Ectodermal cell (in vitro differentiated cells): Measurements from ENCODE around the gene AHRR.

Experiments
- H3K27ac ChIP-seq: 2 replicates; pipeline ENCODE4 v1.7.0; 2013; ENCODE audit warnings: mild to moderate bottlenecking, low read depth, low read length; ENCODE audit not compliant: insufficient read depth, poor library complexity, severe bottlenecking
- H3K27me3 ChIP-seq: 2 replicates; pipeline ENCODE4 v1.7.0; 2013; ENCODE audit warnings: mild to moderate bottlenecking, low read length; ENCODE audit not compliant: insufficient read depth, control insufficient read depth, poor library complexity, severe bottlenecking
- H3K36me3 ChIP-seq: one replicate; pipeline ENCODE4 v1.7.0; 2013; ENCODE audit warnings: low read length; ENCODE audit not compliant: control insufficient read depth, insufficient read depth
- H3K4me1 ChIP-seq: one replicate; pipeline ENCODE4 v1.7.0; 2013; ENCODE audit warnings: low read length; ENCODE audit not compliant: control insufficient read depth, insufficient read depth
- H3K4me3 ChIP-seq: 2 replicates; pipeline ENCODE4 v1.7.0; 2013; ENCODE audit warnings: low read depth, low read length, control low read depth; ENCODE audit not compliant: insufficient read depth
- H3K9me3 ChIP-seq: 2 replicates; pipeline ENCODE4 v1.7.0; 2013; ENCODE audit warnings: mild to moderate bottlenecking, low read length, moderate library complexity; ENCODE audit not compliant: control insufficient read depth
- WGBS, 2 experiments: methylation state at CpG; one replicate each; pipeline ENCODE4 v1.1.7; 2013; ENCODE audit warnings: missing lambda C conversion rate in 2 of 2; 5-methylcytosine and 5-hydroxymethylcytosine counted together

AHRR gene

GRCh38 chr5:447501-447900, 126.0 kb downstream of the AHRR start:
- Histone ChIP-seq H3K27ac (no peak overlapping the region), H3K27me3 (no peaks in the 10 kb centered on the region), H3K36me3 (peaks cover 33% of the 10 kb centered on the region), H3K9me3 (no peaks in the 10 kb centered on the region), H3K4me3 (no peak overlapping the region), H3K4me1 (peaks cover 7% of the 10 kb centered on the region)
- 95 to 97% methylated on average over 21 of the region's 21 CpGs for WGBS, 2 experiments

- Histone ChIP-seq H3K4me1 (peaks cover 7% of the 10 kb centered on the region), H3K27me3 (no peaks in the 10 kb centered on the region), H3K36me3 (peaks cover 39% of the 10 kb centered on the region), H3K4me3 (no peak overlapping the region), H3K27ac (no peak overlapping the region), H3K9me3 (no peaks in the 10 kb centered on the region)
- WGBS, 2 experiments: 94 to 95% methylated on average over 21 of the region's 21 CpGs
These were observed 126.7 kb downstream of the AHRR start for GRCh38 chr5:448061-448765.

GRCh38 chr5:448766-449090, 127.2 kb downstream of the AHRR start:
- H3K27ac ChIP-seq: no peak overlapping the region
- 95 to 96% methylated on average over 12 of the region's 12 CpGs for WGBS, 2 experiments
- H3K36me3 ChIP-seq: peaks cover 44% of the 10 kb centered on the region

GRCh38 chr5:449151-449550, 127.6 kb downstream of the AHRR start:
- Histone ChIP-seq H3K27ac (no peak overlapping the region), H3K36me3 (peaks cover 48% of the 10 kb centered on the region), H3K4me1 (peaks cover 1% of the 10 kb centered on the region), H3K9me3 (no peaks in the 10 kb centered on the region), H3K4me3 (no peak overlapping the region), H3K27me3 (no peaks in the 10 kb centered on the region)
- 90 to 99% methylated on average over 5 of the region's 5 CpGs for WGBS, 2 experiments

More at GRCh38 chr5:448766-449090, 127.2 kb downstream of the AHRR start:
- H3K9me3 ChIP-seq: no peaks in the 10 kb centered on the region
- no peaks in the 10 kb centered on the region for H3K27me3 ChIP-seq
- no peak overlapping the region for H3K4me3 ChIP-seq
- peaks cover 5% of the 10 kb centered on the region for H3K4me1 ChIP-seq

GRCh38 chr5:451587-452458, 130.3 kb downstream of the AHRR start:
- 83% methylated on average over 5 of the region's 5 CpGs for WGBS, 2 experiments
- Histone ChIP-seq H3K36me3 (peaks cover 43% of the 10 kb centered on the region), H3K4me3 (no peak overlapping the region)

GRCh38 chr5:452978-453710, 131.6 kb downstream of the AHRR start:
- Histone ChIP-seq H3K36me3 (peaks cover 38% of the 10 kb centered on the region), H3K9me3 (no peaks in the 10 kb centered on the region), H3K4me1 (no peaks in the 10 kb centered on the region), H3K4me3 (no peak overlapping the region), H3K27ac (no peak overlapping the region), H3K27me3 (no peaks in the 10 kb centered on the region)
- WGBS, 2 experiments: 96 to 98% methylated on average over 17 of the region's 17 CpGs

More at GRCh38 chr5:451587-452458, 130.3 kb downstream of the AHRR start:
- Histone ChIP-seq H3K27me3 (no peaks in the 10 kb centered on the region), H3K9me3 (no peaks in the 10 kb centered on the region), H3K4me1 (no peaks in the 10 kb centered on the region), H3K27ac (no peak overlapping the region)

- H3K4me1 ChIP-seq: no peaks in the 10 kb centered on the region
- H3K36me3 ChIP-seq: peaks cover 36% of the 10 kb centered on the region
- 93 to 94% methylated on average over 16 of the region's 16 CpGs for WGBS, 2 experiments
- H3K4me3 ChIP-seq: no peak overlapping the region
- H3K27me3 ChIP-seq: no peaks in the 10 kb centered on the region
- no peaks in the 10 kb centered on the region for H3K9me3 ChIP-seq
- H3K27ac ChIP-seq: no peak overlapping the region
These were observed 132.4 kb downstream of the AHRR start for GRCh38 chr5:453725-454481.

GRCh38 chr5:454936-455335, 133.4 kb downstream of the AHRR start:
- Histone ChIP-seq H3K36me3 (peaks cover 37% of the 10 kb centered on the region), H3K4me1 (no peaks in the 10 kb centered on the region), H3K4me3 (no peak overlapping the region), H3K27me3 (no peaks in the 10 kb centered on the region), H3K9me3 (no peaks in the 10 kb centered on the region), H3K27ac (no peak overlapping the region)
- WGBS, 2 experiments: 77 to 80% methylated on average over 11 of the region's 11 CpGs

GRCh38 chr5:455806-456205, 134.3 kb downstream of the AHRR start:
- WGBS, 2 experiments: 94 to 97% methylated on average over 11 of the region's 11 CpGs
- H3K4me3 ChIP-seq: no peak overlapping the region
- no peaks in the 10 kb centered on the region for H3K27me3 ChIP-seq
- peaks cover 43% of the 10 kb centered on the region for H3K36me3 ChIP-seq
- H3K27ac ChIP-seq: no peak overlapping the region
- H3K4me1 ChIP-seq: no peaks in the 10 kb centered on the region
- H3K9me3 ChIP-seq: no peaks in the 10 kb centered on the region
